Measurements from ENCODE around the gene KNOP1. TPM values are rescaled to one million over a fixed set of nuclear protein-coding genes. Genes with fewer than 3 reads are reported as not detected.

Gene KNOP1
- total and polyA plus RNA-seq, 2 of the 13 experiments (the other 11 are each of a cell fraction or from before 2014, with no cell fraction given): 21.2 to 57.5 TPM

DNA sequence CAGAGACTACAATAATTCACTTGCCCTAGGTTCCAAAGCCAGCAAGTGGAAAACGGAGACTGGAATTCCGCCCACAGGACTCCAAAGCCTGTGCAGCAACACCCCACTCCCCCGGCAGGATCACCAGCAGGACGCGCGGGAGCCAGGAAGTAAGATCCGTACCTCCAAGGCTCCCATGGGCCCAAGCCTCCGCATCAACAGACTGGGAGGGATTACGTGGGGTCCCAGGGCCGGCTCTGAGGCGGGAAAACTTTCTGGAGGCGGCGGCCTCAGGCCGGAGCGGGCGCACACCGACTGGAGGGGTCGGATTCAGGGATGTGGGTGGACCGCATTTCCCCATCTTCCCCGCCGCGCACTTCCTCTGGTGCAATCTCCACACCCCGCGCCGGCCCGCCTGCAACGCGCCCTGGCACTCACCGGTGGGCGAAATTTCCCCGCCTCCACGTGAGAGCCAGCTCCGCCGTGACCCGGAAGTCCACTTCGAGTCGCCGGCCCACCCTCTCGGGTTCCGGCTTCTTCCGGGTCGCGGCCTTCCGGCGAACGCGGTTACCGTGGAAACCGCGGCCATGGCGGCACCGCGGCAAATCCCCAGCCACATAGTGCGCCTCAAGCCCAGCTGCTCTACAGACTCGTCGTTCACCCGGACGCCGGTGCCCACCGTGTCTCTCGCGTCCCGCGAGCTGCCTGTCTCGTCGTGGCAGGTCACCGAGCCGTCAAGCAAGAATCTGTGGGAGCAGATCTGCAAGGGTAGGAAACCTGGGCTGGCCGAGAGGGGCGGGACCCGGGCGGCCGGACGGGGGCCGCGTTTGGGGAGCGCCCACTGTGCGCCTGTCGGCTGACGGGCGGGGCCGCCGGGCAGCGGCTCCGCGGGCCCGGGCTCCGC lies at the start of gene KNOP1, which contains the start of gene IQCK (continued):
- TF ChIP-seq, protein P1, sequence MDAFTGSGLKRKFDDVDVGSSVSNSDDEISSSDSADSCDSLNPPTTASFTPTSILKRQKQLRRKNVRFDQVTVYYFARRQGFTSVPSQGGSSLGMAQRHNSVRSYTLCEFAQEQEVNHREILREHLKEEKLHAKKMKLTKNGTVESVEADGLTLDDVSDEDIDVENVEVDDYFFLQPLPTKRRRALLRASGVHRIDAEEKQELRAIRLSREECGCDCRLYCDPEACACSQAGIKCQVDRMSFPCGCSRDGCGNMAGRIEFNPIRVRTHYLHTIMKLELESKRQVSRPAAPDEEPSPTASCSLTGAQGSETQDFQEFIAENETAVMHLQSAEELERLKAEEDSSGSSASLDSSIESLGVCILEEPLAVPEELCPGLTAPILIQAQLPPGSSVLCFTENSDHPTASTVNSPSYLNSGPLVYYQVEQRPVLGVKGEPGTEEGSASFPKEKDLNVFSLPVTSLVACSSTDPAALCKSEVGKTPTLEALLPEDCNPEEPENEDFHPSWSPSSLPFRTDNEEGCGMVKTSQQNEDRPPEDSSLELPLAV (CRISPR knock-in tag; conservative IDR thresholded peaks at IDR 0.05; ENCODE audit: low read depth): 0 out of 2 replicates have a peak, but pooled peaks have one; percentile 80
- TF ChIP-seq ZKSCAN5 (CRISPR knock-in tag; IDR thresholded peaks at IDR 0.05): no peak
- TF ChIP-seq ZFP41 (CRISPR knock-in tag; IDR thresholded peaks at IDR 0.05; ENCODE audit: borderline replicate concordance): peak; percentile 90
- peak; percentile 92 for TF ChIP-seq ZSCAN9 (CRISPR knock-in tag; IDR thresholded peaks at IDR 0.05; ENCODE audit: borderline replicate concordance)
- TF ChIP-seq, protein P2, sequence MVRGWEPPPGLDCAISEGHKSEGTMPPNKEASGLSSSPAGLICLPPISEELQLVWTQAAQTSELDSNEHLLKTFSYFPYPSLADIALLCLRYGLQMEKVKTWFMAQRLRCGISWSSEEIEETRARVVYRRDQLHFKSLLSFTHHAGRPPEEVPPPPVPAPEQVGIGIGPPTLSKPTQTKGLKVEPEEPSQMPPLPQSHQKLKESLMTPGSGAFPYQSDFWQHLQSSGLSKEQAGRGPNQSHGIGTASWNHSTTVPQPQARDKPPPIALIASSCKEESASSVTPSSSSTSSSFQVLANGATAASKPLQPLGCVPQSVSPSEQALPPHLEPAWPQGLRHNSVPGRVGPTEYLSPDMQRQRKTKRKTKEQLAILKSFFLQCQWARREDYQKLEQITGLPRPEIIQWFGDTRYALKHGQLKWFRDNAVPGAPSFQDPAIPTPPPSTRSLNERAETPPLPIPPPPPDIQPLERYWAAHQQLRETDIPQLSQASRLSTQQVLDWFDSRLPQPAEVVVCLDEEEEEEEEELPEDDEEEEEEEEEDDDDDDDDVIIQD (CRISPR knock-in tag; IDR thresholded peaks at IDR 0.05; ENCODE audit: low read depth): peak; percentile 48; the same call in 1 of the 2 replicates
- TF ChIP-seq ZNF768 (CRISPR knock-in tag; IDR thresholded peaks at IDR 0.05): peak; percentile 82
- TF ChIP-seq MYNN (CRISPR knock-in tag; IDR thresholded peaks at IDR 0.05; ENCODE audit: low read depth): 0 out of 2 replicates have a peak, but pooled peaks have one; percentile 42
- TF ChIP-seq CCDC6 (CRISPR knock-in tag; IDR thresholded peaks at IDR 0.05): peak; percentile 69
- peak; percentile 37; the same call in 1 of the 2 replicates for TF ChIP-seq KLF12 (CRISPR knock-in tag; IDR thresholded peaks at IDR 0.05; ENCODE audit: borderline replicate concordance)
- TF ChIP-seq ZNF549 (CRISPR knock-in tag; IDR thresholded peaks at IDR 0.05): no peak; the same call in 1 of the 2 replicates
- no peak for TF ChIP-seq ZNF562 (CRISPR knock-in tag; IDR thresholded peaks at IDR 0.05; ENCODE audit: borderline replicate concordance)
- TF ChIP-seq, protein P3, sequence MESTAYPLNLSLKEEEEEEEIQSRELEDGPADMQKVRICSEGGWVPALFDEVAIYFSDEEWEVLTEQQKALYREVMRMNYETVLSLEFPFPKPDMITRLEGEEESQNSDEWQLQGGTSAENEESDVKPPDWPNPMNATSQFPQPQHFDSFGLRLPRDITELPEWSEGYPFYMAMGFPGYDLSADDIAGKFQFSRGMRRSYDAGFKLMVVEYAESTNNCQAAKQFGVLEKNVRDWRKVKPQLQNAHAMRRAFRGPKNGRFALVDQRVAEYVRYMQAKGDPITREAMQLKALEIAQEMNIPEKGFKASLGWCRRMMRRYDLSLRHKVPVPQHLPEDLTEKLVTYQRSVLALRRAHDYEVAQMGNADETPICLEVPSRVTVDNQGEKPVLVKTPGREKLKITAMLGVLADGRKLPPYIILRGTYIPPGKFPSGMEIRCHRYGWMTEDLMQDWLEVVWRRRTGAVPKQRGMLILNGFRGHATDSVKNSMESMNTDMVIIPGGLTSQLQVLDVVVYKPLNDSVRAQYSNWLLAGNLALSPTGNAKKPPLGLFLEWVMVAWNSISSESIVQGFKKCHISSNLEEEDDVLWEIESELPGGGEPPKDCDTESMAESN (CRISPR knock-in tag; conservative IDR thresholded peaks at IDR 0.05): peak; percentile 93
- peak; percentile 95 for TF ChIP-seq NFKB2 (CRISPR knock-in tag; IDR thresholded peaks at IDR 0.05; ENCODE audit: borderline replicate concordance)
- TF ChIP-seq, protein P4, sequence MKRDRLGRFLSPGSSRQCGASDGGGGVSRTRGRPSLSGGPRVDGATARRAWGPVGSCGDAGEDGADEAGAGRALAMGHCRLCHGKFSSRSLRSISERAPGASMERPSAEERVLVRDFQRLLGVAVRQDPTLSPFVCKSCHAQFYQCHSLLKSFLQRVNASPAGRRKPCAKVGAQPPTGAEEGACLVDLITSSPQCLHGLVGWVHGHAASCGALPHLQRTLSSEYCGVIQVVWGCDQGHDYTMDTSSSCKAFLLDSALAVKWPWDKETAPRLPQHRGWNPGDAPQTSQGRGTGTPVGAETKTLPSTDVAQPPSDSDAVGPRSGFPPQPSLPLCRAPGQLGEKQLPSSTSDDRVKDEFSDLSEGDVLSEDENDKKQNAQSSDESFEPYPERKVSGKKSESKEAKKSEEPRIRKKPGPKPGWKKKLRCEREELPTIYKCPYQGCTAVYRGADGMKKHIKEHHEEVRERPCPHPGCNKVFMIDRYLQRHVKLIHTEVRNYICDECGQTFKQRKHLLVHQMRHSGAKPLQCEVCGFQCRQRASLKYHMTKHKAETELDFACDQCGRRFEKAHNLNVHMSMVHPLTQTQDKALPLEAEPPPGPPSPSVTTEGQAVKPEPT (CRISPR knock-in tag; IDR thresholded peaks at IDR 0.05; ENCODE audit: low read depth): peak; percentile 94
- TF ChIP-seq CHD2 (IDR thresholded peaks at IDR 0.05; ENCODE audit: low read depth, low read length): no peak; the same call in 1 of the 2 replicates
- TF ChIP-seq ZNF251 (CRISPR knock-in tag; IDR thresholded peaks at IDR 0.05): peak; percentile 97
- peak; percentile 98 for TF ChIP-seq REPIN1 (CRISPR knock-in tag; IDR thresholded peaks at IDR 0.05; ENCODE audit: borderline replicate concordance, low read depth)
- peak; percentile 97 for TF ChIP-seq YY1 (IDR thresholded peaks at IDR 0.05; ENCODE audit: insufficient read depth, insufficient replicate concordance, low read depth, low read length)
- TF ChIP-seq HOXA9 (CRISPR knock-in tag; IDR thresholded peaks at IDR 0.05; ENCODE audit: borderline replicate concordance): peak; percentile 72; the same call in 1 of the 2 replicates
- peak; percentile 44; the same call in 1 of the 2 replicates for TF ChIP-seq ZNF773 (CRISPR knock-in tag; IDR thresholded peaks at IDR 0.05; ENCODE audit: borderline replicate concordance)
- TF ChIP-seq TBP (CRISPR knock-in tag; IDR thresholded peaks at IDR 0.05): no peak
- peak; percentile 88; the same call in 1 of the 2 replicates for TF ChIP-seq ZNF101 (CRISPR knock-in tag; IDR thresholded peaks at IDR 0.05; ENCODE audit: borderline replicate concordance, low read depth)

Data from HepG2 (cell line).